Esophagus squamous epithelium (tissue), 4 donors: ENCODE results near the gene DNAJC24.

Experiments
- CTCF ChIP-seq, 6 experiments: fragments of 450-650 bp in 4 of 6; fragments of 200-600 bp in 2 of 6; sonication (generic) in 2 of 6; IDR thresholded peaks; one replicate each; pipeline ENCODE4 v1.5.1; 2016 to 2019; ENCODE audit warnings: antibody characterized with exemption in 6 of 6, mild to moderate bottlenecking in 4 of 6, moderate library complexity in 4 of 6
- POLR2A ChIP-seq, 4 donors: fragments of 450-650 bp; IDR thresholded peaks; one replicate each; pipeline ENCODE4 v1.6.1; 2017; ENCODE audit warnings: antibody characterized with exemption in 4 of 4, mild to moderate bottlenecking in 4 of 4, moderate library complexity in 3 of 4

- TF ChIP-seq CTCF (IDR thresholded peaks at IDR 0.05) (no peak), POLR2A (IDR thresholded peaks at IDR 0.05) (no peak)
Measured at GRCh38 chr11:31328697-31329096, 41.0 kb upstream of the DNAJC24 start.
